Right ventricle myocardium superior (tissue), 1 donor: ENCODE results near the gene FIBP. TPM values are rescaled to one million over a fixed set of nuclear protein-coding genes. Genes with fewer than 3 reads are reported as not detected.
"Not testable (repeated sequence)": the region's sequence is repeated elsewhere in the genome, so short reads cannot be mapped to it uniquely, and the experiment has no call there.

Source experiments
- ATAC-seq: fragments of 200-7000 bp; cut with Tn5 transposase; one replicate; pipeline ENCODE4 v1.9.1; 2020; ENCODE audit warnings: mild to moderate bottlenecking; ENCODE audit not compliant: poor library complexity
- DNase-seq: peaks from one replicate; pipeline ENCODE4 v3.0.0-alpha.2; 2020
- intact Hi-C: fragments of 100-400 bp; cut with DNase I; formaldehyde crosslinking; loops from one replicate; pipeline ENCODE4 v1.11.2; 2022
- total RNA-seq: library from RNA; stranded (reverse); fragmentation: NEBNext Ultra II Directional; extraction: Animal tissue kit (Norgen Biotek cat#: 25700); gene quantifications from one replicate; pipeline ENCODE4 v1.2.1, GENCODE V29; 2021
- donor health status: DM: no; HTN: yes; CAD: no; lungs with severe emphysema.

The FIBP gene
- total RNA-seq, 1 donor from 2014 or later = 37.7 TPM

DNA sequence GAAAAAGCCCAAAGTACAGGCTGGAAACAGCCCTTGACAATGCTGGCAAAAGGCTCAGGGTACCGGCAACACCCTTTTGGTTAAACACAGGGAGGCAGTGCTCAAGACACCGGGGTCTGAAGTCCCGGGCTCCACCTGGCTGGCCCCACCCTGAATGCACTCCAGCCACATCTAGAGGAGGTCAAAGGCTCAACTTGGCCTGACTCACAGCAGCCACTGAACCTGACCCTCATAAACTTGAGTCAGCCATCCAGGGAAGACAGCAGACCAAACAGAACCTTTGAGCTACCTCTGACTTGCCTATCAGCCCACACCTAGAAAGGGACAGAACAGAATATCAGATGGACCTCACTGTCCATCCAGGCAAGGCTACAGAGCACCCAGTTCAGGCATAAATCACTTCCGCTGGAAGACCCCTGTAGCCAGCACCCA is 34.1 kb downstream of the FIBP start:
- intact Hi-C loops = no loop called here
- no peak for ATAC-seq
- no peak for DNase-seq

DNA sequence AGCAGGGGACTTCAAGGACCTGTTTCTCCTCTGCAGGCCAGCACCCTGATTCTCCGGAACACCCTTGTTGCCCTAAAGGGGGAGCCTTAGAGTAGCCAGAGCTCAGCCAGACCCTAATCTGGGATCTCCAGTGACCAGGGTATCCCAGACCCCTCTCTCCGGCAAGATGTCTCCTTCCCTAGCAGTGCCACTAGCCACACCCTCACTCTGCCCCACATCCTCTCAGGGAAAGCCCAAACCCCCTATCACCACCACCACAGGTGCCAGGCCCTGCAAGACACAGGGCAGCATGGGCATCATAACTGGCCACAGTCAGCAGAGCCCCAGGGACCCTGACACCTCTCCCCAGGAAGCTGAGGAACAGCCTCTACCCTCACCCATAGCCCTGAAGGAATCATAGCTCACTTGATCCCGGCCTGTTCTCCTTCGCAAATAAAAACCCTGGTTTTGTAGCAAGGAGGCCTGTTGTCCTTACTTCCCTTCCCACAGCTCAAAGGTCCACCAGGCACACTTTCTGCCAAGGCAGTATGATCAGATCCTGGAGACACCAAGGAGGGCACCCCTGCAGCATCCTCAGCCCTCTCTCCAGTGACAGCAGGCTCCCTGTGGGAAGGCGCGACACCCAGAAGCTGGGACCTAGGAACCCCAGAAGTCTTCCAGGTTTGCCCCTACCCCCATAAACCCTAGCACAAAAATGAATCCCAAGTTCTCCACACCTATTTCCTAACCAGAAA is 34.9 kb downstream of the FIBP start:
- DNase-seq (no peak), ATAC-seq (no peak)
- intact Hi-C loops = no loop called here

DNA sequence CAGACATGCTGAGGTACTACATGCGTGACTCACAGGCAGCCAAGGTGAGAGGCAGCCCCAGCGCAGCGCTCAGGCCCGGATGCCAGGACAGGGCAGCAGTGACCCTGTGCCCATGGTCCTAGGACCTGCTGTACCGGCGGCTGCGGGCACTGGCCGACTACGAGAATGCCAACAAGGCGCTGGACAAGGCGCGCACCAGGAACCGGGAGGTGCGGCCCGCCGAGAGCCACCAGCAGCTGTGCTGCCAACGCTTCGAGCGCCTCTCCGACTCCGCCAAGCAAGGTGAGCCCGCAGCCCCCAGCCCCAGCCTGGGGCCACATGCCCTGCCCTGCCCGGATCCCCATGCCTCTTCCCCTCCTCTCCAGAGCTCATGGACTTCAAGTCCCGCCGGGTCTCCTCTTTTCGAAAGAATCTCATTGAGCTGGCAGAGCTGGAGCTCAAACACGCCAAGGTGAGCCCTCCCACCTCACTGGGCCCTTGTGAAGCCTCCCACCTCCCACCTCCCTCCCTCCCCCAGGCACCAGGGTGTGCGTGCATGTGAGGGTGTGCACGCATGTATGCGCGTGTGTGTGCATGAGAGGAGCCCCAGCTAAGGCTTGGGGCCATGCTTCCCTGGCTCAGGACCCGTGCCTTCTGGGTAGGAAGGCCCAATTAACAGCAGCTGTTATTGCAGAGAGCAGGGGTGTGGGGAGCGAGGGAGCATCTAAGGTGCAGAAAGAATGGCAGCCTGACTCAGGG is 35.6 kb downstream of the FIBP start:
- intact Hi-C loops = no loop called here
- ATAC-seq (no peak), DNase-seq (no peak)

DNA sequence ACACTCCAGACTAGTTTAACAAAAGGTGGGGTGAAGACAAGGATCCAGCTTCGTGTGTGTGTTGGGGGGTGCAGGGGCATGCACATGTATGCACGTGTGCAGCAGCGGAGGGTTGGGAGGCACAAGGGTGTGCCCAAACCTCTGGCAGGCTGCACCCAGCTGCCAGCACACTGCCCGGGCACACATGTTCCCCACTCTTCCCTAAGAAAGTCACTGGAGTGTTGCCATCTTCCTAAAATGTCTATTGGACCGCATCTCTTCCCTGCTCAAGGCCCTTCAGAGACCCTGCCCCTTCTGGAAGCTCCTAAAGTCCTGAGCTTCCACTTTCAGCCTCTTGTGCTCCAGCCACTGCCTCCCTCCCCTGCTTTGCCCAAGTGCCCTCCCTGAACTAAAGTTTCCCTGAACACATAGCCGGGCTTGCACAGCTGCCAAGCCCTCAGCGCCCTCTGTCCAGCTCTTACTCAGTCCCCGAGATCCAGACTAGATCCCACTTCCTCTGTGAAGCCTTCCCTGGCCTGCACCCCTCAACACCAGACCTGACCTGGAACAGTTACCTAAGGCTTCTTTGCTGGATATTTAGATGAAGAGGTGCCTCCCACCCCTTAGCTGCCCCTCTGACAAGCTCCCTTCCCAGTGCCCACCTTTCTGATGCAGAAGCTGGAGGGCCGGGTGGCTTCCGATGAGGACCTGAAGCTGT is 36.3 kb downstream of the FIBP start:
- intact Hi-C loops = no loop called here
- ATAC-seq (no peak), DNase-seq (no peak)

DNA sequence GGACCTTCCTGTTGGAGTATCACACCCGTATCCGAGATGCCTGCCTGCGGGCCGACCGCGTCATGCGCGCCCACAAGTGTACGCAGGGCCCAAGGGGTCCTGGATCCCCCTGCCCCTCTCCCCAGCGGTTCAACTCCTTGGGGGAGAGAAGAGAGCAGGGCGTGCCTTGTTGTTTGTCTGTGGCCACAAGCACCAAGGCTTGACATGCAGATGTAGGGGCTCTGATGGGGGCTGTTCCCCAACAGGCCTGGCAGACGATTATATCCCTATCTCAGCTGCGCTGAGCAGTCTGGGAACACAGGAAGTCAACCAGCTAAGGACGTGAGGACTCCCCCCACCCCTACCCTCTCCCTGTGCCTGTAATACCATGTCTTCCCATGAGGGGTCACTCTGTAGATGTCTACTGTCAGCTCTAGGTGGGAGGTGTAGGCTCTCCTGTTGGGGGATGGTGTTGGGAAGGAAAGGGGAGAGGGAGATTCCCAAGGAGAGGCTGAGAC is 37.1 kb downstream of the FIBP start:
- intact Hi-C loops = no loop called here
- no peak for DNase-seq
- ATAC-seq = no peak

DNA sequence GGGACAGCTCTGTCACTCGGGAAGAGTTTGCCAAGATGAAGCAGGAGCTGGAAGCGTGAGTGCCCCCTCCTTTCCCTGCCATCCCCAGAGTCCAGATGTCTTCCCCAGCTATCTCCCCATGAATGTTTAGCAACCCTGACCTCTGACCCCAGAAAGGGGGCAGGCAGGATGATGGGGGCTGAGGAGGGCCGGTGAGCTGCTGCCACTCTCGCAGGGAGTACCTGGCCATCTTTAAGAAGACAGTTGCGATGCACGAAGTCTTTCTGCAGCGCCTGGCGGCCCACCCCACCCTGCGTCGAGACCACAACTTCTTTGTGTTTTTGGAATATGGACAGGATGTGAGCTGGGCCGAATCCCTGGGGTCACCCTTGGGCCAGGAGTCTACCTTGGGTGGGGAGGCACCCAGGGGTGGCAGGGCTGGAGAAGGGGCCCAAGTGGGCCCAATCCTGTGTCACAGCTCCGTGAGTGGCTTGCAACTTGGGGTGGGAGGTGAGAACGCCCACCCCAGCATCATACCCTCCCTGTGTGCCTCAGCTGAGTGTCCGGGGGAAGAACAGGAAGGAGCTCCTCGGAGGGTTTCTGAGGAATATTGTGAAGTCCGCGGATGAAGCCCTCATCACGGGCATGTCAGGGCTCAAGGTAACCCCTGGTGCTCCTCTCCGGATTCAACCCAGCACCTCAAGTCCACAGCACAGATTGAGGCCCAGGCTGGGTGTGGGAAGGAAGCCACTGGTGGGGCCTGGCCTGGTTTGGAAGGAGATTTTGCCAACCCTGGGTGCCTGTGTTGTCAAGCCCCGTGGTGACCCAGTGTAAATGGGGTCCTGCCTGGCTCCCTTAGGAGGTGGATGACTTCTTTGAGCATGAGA is 37.8 kb downstream of the FIBP start:
- intact Hi-C loops = no loop called here
- DNase-seq = no peak
- ATAC-seq = no peak

DNA sequence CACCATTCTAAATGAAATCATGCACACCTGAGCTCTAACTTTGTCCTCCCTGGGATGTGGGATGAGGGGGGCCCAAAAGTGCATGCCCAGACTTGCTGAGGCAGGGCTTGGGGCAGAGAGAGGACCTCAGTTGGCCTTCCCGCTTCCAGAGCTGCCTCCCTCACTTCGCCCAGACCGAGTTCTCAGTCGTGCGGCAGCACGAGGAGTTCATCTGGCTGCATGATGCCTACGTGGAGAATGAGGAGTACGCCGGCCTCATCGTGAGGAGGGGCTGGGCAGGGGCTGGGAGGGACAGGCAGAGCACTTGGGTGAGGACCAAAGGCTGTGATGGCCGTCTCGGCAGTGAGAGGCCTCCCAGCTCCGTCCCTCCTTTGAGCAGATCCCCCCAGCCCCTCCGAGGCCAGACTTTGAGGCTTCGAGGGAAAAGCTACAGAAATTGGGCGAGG is 38.5 kb downstream of the FIBP start:
- intact Hi-C loops = no loop called here
- DNase-seq (no peak), ATAC-seq (no peak)

DNA sequence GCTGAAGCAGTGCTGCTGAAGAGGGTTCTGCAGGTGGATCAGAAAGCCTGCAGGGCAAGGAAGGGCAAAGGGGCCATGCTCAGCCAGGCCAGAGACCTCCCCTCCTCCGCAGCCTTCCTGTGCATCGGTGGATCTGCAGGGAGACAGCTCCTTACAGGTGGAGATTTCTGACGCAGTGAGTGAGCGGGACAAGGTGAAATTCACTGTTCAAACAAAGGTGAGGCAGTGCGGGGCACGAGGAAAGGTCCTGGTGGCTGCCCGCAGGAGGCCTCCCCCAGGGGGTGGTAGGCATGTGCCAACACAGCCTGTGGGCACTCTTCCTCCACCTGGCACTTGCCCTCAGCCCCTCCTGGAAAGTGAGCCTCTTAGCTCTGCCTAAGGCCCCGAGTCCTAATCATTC is 38.9 kb downstream of the FIBP start:
- ATAC-seq = no peak
- no peak for DNase-seq
- intact Hi-C loops = no loop called here

DNA sequence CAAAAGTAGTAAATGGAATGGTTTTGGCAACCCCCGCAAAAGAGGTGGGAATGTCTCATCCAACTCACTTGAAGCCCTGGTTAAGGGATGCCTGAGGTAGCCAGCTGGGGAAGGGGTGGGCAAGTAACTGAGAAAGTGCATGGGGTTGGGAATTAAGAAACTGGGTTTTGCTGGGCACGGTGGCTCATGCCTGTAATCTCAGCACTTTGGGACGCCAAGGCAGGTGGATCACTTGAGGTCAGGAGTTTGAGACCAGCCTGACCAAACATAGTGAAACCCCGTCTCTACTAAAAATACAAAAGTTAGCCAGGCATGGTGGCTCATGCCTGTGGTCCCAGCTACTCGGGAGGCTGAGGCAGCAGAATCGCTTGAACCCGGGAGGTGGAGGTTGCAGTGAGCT is 39.6 kb downstream of the FIBP start:
- ATAC-seq, DNase-seq, intact Hi-C loops: not testable (repeated sequence)

DNA sequence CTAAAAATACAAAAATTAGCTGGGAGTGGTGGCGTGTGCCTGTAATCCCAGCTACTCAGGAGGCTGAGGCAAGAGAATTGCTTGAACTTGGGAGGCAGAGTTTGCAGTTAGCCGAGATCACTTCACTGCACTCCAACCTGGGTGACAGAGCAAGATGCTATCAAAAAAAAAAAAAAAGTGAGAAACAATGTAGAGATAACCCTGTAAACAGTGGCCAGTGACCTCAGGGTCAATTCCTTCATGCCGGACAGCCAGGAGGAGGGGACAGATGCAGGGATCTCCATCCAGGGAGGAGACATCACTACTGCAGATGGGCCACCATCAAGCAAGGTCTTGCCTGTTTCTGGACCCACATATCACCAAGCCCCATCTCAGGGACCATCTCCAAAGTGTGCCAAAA is 40.5 kb downstream of the FIBP start:
- ATAC-seq (no peak), DNase-seq (no peak)
- intact Hi-C loops = no loop called here

DNA sequence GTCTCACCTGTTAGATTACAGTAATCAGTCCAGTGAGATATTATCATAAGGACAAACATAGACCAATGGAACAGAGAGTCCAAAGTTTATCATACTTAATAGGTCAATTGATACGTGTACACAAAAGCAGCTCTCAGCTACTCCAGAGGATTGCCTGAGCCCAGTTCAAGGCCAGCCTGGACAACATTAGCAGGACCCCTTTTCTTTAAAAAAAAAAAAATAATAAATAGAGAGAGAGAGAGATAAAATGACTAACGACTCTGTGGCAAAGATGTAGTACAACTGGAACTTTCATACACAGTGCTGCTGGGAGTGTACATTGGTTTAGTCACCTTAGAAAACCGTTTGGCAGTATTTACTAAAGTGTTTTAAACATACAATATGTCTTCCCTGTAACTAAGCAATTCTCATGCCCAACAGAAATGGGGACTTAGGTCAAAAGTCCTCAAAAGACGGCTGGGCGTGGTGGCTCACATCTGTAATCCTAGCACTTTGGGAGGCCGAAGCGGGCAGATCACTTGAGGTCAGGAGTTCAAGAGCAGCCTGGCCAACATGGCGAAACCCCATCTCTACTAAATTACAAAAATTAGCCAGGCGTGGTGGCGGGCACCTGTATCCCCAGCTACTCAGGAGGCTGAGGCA is 43.9 kb downstream of the FIBP start:
- intact Hi-C loops = no loop called here
- ATAC-seq = no peak
- DNase-seq = no peak

DNA sequence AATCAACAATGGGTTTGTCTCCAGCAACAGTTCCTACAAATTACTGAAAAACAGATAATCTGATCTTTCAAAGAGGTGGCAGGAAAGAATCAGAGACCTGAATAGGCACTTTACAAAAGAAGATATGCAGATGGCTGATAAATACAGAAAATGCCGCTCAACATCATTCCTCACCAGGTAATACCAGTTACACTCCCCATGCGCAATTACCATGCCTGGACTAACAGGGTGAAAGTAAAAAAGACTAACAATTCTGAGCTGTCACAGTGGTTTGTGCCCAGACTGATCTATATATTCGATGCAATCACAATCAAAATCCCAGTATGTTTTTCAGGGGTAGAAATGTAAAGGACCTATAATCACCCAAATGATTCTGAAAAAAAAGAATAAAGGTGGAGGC is 44.5 kb downstream of the FIBP start:
- ATAC-seq (no peak), DNase-seq (no peak)
- intact Hi-C loops = no loop called here

DNA sequence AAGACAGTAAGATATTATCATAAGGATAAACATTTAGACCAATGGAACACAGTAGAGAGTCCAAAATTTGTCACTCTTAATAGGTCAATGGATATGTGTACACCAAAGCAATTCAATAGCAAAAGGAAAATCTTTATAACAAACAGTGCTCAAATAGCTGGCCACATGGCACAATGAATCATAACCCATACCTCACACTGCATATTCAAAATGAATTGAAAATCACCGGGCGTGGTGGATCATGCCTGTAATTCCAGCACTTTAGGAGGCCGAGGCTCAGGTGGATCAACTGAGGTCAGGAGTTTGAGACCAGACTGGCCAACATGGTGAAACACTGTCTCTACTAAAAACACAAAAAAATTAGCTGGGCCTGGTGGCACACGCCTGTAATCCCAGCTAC is 46.1 kb downstream of the FIBP start:
- DNase-seq = no peak
- no peak for ATAC-seq
- intact Hi-C loops = no loop called here

DNA sequence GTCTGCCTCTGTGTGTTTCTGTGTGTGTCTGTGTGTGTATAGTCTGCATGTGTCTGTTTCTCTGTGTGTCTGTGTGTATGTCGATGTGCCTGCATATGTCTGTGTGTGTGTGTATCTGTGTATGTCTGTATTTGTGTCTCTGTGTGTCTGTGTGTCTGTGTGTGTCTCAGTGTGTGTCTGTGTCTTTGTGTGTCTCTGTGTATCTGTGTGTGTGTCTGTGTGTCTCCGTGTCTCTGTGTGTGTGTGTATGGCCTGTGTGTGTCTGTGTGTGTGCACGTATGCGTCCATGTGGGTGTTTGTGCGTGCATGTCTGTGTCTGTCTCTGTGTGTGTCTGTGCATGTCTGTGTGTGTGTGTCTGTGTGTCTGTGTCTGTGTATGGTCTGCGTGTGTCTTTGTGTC is 54.1 kb downstream of the FIBP start:
- DNase-seq (no peak), ATAC-seq (no peak)
- intact Hi-C loops = no loop called here
